Urothelium cell line (cell line): ENCODE results near the gene C1D.
A peak's percentile ranks its signal among the peaks of the same experiment; 100 is the strongest.
"Not testable (repeated sequence)": the region's sequence is repeated elsewhere in the genome, so short reads cannot be mapped to it uniquely, and the experiment has no call there.

Experiments
- DNase-seq: peaks from one replicate; pipeline ENCODE4 v3.0.0; 2011; ENCODE audit warnings: low spot score, mixed read lengths
- FAIRE-seq: peaks from 2 replicates; lab custom pipeline; 2011; peaks lifted over from hg19 to GRCh38; lab: Jason Lieb, UNC

C1D gene

GRCh38 chr2:68062680-68063387, at the start of gene C1D:
Gene C1D (minus strand): TSS chr2:68063004. CDS start chr2:68047310, 15,694 bp downstream.
- DNase-seq (peak; percentile 95), FAIRE-seq (peak; percentile 52)

GRCh38 chr2:68110102-68110501, 47.3 kb upstream of the C1D start:
- DNase-seq (no peak), FAIRE-seq (no peak)

- DNase-seq (no peak), FAIRE-seq (no peak)
Measured at GRCh38 chr2:68108120-68108519, 45.3 kb upstream of the C1D start.

- FAIRE-seq (no peak), DNase-seq (no peak)
Measured at GRCh38 chr2:68107475-68107874, 44.7 kb upstream of the C1D start.

- DNase-seq: no peak
- no peak for FAIRE-seq
Measured at GRCh38 chr2:68104111-68104835, 41.5 kb upstream of the C1D start.

- no peak for DNase-seq
- FAIRE-seq: no peak
Measured at GRCh38 chr2:68103709-68104055, 40.9 kb upstream of the C1D start.

GRCh38 chr2:68103030-68103708, 40.4 kb upstream of the C1D start:
- DNase-seq: no peak

GRCh38 chr2:68100189-68100588, 37.4 kb upstream of the C1D start:
- DNase-seq: no peak

More at GRCh38 chr2:68103030-68103708, 40.4 kb upstream of the C1D start:
- peak; percentile 32 for FAIRE-seq

GRCh38 chr2:68099260-68099659, 36.5 kb upstream of the C1D start:
- FAIRE-seq (no peak), DNase-seq (no peak)

More at GRCh38 chr2:68100189-68100588, 37.4 kb upstream of the C1D start:
- no peak for FAIRE-seq

- FAIRE-seq: no peak
- DNase-seq: no peak
Measured at GRCh38 chr2:68098291-68098797, 35.5 kb upstream of the C1D start.

- DNase-seq: no peak
- no peak for FAIRE-seq
Measured at GRCh38 chr2:68094111-68094510, 31.3 kb upstream of the C1D start.

GRCh38 chr2:68093634-68094033, 30.8 kb upstream of the C1D start:
- FAIRE-seq (no peak), DNase-seq (no peak)

- FAIRE-seq (no peak), DNase-seq (no peak)
Measured at GRCh38 chr2:68091439-68092034, 28.7 kb upstream of the C1D start.

GRCh38 chr2:68089961-68090360, 27.2 kb upstream of the C1D start:
- no peak for DNase-seq

GRCh38 chr2:68088940-68089339, 26.1 kb upstream of the C1D start:
- no peak for FAIRE-seq
- DNase-seq: no peak

More at GRCh38 chr2:68089961-68090360, 27.2 kb upstream of the C1D start:
- FAIRE-seq: no peak

- DNase-seq (no peak), FAIRE-seq (no peak)
Measured at GRCh38 chr2:68086166-68086565, 23.4 kb upstream of the C1D start.

- DNase-seq (no peak), FAIRE-seq (no peak)
Measured at GRCh38 chr2:68083346-68083745, 20.5 kb upstream of the C1D start.

- no peak for FAIRE-seq
Measured at GRCh38 chr2:68074050-68074449, 11.2 kb upstream of the C1D start.

GRCh38 chr2:68063797-68064646, 1.2 kb upstream of the C1D start:
- not testable (repeated sequence) for FAIRE-seq, DNase-seq

More at GRCh38 chr2:68074050-68074449, 11.2 kb upstream of the C1D start:
- DNase-seq: no peak

GRCh38 chr2:68060652-68061051, 2.2 kb downstream of the C1D start:
- no peak for FAIRE-seq
- DNase-seq: no peak
